GM19468 (cell line): ENCODE data around the gene VIT.

ENCODE experiments used
- ATAC-seq: cut with Tn5 transposase; IDR thresholded peaks from one replicate; pipeline ENCODE4 v1.9.1; 2021; ENCODE audit warnings: mild to moderate bottlenecking, moderate library complexity, moderate number of reproducible peaks; ENCODE audit not compliant: unreplicated experiment; ENCODE audit errors: extremely low read depth

Gene VIT

GRCh38 chr2:36750101-36750500, 53.6 kb downstream of the VIT start:
- ATAC-seq: no peak

GRCh38 chr2:36753706-36754221, 57.3 kb downstream of the VIT start:
- ATAC-seq: no peak

- no peak for ATAC-seq
These were observed 58.1 kb downstream of the VIT start for GRCh38 chr2:36754578-36754977.

- no peak for ATAC-seq
These were observed 59.9 kb downstream of the VIT start for GRCh38 chr2:36756438-36756837.

GRCh38 chr2:36762764-36763490, 66.4 kb downstream of the VIT start:
- ATAC-seq: no peak

GRCh38 chr2:36769106-36769505, 72.6 kb downstream of the VIT start:
- no peak for ATAC-seq

GRCh38 chr2:36770542-36771287, 74.2 kb downstream of the VIT start:
- no peak for ATAC-seq

GRCh38 chr2:36771671-36772070, 75.2 kb downstream of the VIT start:
- no peak for ATAC-seq

GRCh38 chr2:36773947-36774346, 77.4 kb downstream of the VIT start:
- ATAC-seq: no peak

GRCh38 chr2:36775261-36775660, 78.8 kb downstream of the VIT start:
- no peak for ATAC-seq

- no peak for ATAC-seq
These were observed 79.3 kb downstream of the VIT start for GRCh38 chr2:36775806-36776205.

GRCh38 chr2:36777272-36777671, 80.8 kb downstream of the VIT start:
- no peak for ATAC-seq

GRCh38 chr2:36777788-36778187, 81.3 kb downstream of the VIT start:
- no peak for ATAC-seq

- ATAC-seq: no peak
These were observed 83.0 kb downstream of the VIT start for GRCh38 chr2:36779462-36779861.

- no peak for ATAC-seq
These were observed 83.8 kb downstream of the VIT start for GRCh38 chr2:36780231-36780839.

- no peak for ATAC-seq
These were observed 85.6 kb downstream of the VIT start for GRCh38 chr2:36781907-36782720.

GRCh38 chr2:36783246-36783645, 86.7 kb downstream of the VIT start:
- no peak for ATAC-seq

GRCh38 chr2:36785179-36785795, 88.8 kb downstream of the VIT start:
- ATAC-seq: no peak

GRCh38 chr2:36789181-36789804, 92.8 kb downstream of the VIT start:
- no peak for ATAC-seq
